Osteocyte (in vitro differentiated cells): ENCODE measurements around the gene ABRAXAS1. TPM values are rescaled to one million over a fixed set of nuclear protein-coding genes. Genes with fewer than 3 reads are reported as not detected.

Source experiments
- DNase-seq: peaks from one replicate; pipeline ENCODE4 v3.0.0; 2021; ENCODE audit warnings: mixed read lengths; ENCODE audit not compliant: unreplicated experiment; ENCODE audit errors: extremely low spot score
- H3K27ac Mint-ChIP-seq: one replicate; pipeline ENCODE4 v1.8.0; 2021; ENCODE audit warnings: mild to moderate bottlenecking, mixed read lengths; ENCODE audit not compliant: unreplicated experiment
- H3K27me3 Mint-ChIP-seq: one replicate; pipeline ENCODE4 v1.8.0; 2021; ENCODE audit warnings: mixed read lengths; ENCODE audit not compliant: unreplicated experiment
- H3K36me3 Mint-ChIP-seq: one replicate; pipeline ENCODE4 v1.8.0; 2021; ENCODE audit warnings: mixed read lengths; ENCODE audit not compliant: unreplicated experiment
- H3K4me1 Mint-ChIP-seq: one replicate; pipeline ENCODE4 v1.8.0; 2021; ENCODE audit warnings: mixed read lengths; ENCODE audit not compliant: unreplicated experiment
- H3K4me3 Mint-ChIP-seq: one replicate; pipeline ENCODE4 v1.8.0; 2021; ENCODE audit warnings: mild to moderate bottlenecking, moderate library complexity, mixed read lengths; ENCODE audit not compliant: unreplicated experiment
- H3K9me3 Mint-ChIP-seq: one replicate; pipeline ENCODE4 v1.8.0; 2021; ENCODE audit warnings: mixed read lengths; ENCODE audit not compliant: unreplicated experiment
- CTCF ChIP-seq: fragments of 200-600 bp; sonication (generic); IDR thresholded peaks from 2 replicates; pipeline ENCODE4 v1.5.0; 2021; ENCODE audit warnings: antibody characterized with exemption, mild to moderate bottlenecking, moderate library complexity
- total RNA-seq: library from RNA; stranded (reverse); gene quantifications from 2 replicates; pipeline ENCODE4 v1.2.1, GENCODE V29; 2021

The ABRAXAS1 gene
- total RNA-seq, 1 donor from 2014 or later, result 18.4 TPM

DNA sequence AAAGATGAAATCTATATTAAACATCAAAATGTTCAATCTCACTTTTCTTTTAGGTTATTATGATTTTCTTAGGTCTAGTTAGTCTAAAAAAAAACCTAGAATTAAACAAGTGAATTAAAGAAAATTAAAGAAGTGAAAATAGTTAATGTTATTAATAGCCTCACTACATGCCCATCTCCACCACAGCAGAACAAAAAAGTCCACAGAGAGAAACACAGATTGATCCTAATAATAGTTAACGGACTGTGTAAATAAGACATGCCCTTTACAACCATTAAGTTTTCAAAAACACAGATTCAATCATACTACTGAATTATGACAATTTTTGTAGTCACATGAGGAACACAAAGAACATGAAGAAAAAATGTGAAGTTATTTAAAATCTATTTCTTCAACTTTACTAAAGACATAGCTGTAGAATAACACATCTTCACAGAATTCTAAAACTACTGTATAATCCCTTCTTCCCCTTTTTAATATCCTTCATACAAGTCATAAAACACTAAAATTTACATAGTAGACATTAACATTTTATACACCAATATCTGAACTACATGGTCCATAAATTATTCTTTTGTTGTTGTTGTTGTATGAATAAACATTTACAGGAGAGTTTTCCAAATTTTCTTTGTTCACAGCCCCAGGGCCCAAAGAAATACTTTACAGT lies 44.6 kb downstream of the ABRAXAS1 start:
- TF ChIP-seq CTCF, result no peak
- Mint-ChIP-seq H3K9me3 (no peaks in the 10 kb centered on the region), H3K27me3 (no peaks in the 10 kb centered on the region), H3K4me1 (no peaks in the 10 kb centered on the region), H3K27ac (no peak overlapping the region), H3K36me3 (peaks cover 28% of the 10 kb centered on the region), H3K4me3 (no peak overlapping the region)
- DNase-seq, result no peak

DNA sequence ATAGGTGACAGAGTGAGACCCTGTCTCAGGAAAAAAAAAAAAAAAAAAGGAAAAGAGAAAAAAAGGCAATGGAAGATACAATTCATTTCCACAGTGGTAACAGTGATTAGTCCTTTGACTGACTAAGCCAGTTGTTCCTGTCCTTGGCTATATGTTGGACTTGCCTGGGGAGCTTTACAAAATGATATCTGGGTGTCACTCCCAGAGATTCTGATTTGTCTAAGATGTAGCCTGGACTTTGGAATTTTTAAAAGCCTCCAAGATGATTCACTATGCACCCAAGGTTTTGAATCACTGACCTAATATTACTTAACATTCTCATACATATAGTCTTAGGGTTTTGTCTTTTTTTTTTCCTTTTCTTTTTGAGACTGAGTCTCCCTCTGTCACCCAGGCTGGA lies 46.2 kb downstream of the ABRAXAS1 start:
- Mint-ChIP-seq H3K4me1 (no peaks in the 10 kb centered on the region), H3K27ac (no peak overlapping the region), H3K36me3 (peaks cover 21% of the 10 kb centered on the region), H3K27me3 (no peaks in the 10 kb centered on the region), H3K9me3 (no peaks in the 10 kb centered on the region), H3K4me3 (no peak overlapping the region)
- no peak for DNase-seq
- TF ChIP-seq CTCF, result no peak

GRCh38 chr4:83436680-83437079 lies 48.2 kb downstream of the ABRAXAS1 start:
- no peak for DNase-seq
- Mint-ChIP-seq H3K27ac (no peak overlapping the region), H3K4me1 (no peaks in the 10 kb centered on the region), H3K9me3 (no peaks in the 10 kb centered on the region), H3K36me3 (peaks cover 17% of the 10 kb centered on the region), H3K27me3 (no peaks in the 10 kb centered on the region), H3K4me3 (no peak overlapping the region)
- TF ChIP-seq CTCF, result no peak

GRCh38 chr4:83431200-83431599 lies 53.7 kb downstream of the ABRAXAS1 start:
- Mint-ChIP-seq H3K27ac (no peak overlapping the region), H3K4me3 (no peak overlapping the region), H3K4me1 (no peaks in the 10 kb centered on the region), H3K36me3 (peaks cover 19% of the 10 kb centered on the region), H3K9me3 (no peaks in the 10 kb centered on the region), H3K27me3 (no peaks in the 10 kb centered on the region)
- DNase-seq, result no peak
- no peak for TF ChIP-seq CTCF

DNA sequence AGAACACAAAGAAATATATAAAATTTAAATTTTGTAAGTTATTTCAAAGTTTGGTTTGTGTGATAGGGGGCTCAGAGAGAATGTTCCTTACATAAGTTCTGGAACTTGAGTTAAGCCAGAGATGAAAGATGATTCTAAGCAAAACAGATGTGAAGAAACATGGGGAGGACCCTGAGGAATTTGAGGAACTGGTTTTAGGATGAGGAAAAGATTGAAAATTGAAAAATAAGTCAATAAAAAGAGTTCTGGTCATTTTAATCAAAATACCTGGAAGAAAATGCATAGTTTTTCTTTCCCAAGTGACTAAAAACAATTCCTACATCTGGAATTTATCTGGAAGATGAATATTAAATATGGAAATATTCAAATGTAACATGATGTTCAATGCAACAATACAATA lies 66.7 kb downstream of the ABRAXAS1 start:
- H3K4me1 Mint-ChIP-seq, result no peaks in the 10 kb centered on the region
- no peak overlapping the region for H3K4me3 Mint-ChIP-seq
- H3K36me3 Mint-ChIP-seq, result peaks cover 27% of the 10 kb centered on the region
- no peak for TF ChIP-seq CTCF
- no peak overlapping the region for H3K27ac Mint-ChIP-seq
- no peaks in the 10 kb centered on the region for H3K9me3 Mint-ChIP-seq
- DNase-seq, result no peak
- H3K27me3 Mint-ChIP-seq, result no peaks in the 10 kb centered on the region
